LNCaP clone FGC (cell line): ENCODE data around the gene TSPAN5.
"Not testable (repeated sequence)": the region's sequence is repeated elsewhere in the genome, so short reads cannot be mapped to it uniquely, and the experiment has no call there.

Source experiments
- DNase-seq: peaks from one replicate; pipeline ENCODE4 v3.0.0-alpha.2; 2011; ENCODE audit warnings: low read depth
- H3K4me3 ChIP-seq: 2 replicates; pipeline ENCODE4 v1.5.1; 2011; ENCODE audit warnings: mild to moderate bottlenecking, low read depth, low read length, control low read depth
- TF ChIP-seq, protein P1 (sequence below): IDR thresholded peaks from 2 replicates; pipeline ENCODE4 v1.5.1; 2012; ENCODE audit warnings: mild to moderate bottlenecking; ENCODE audit not compliant: control insufficient read depth, insufficient read depth; ENCODE audit errors: extremely low read depth

The TSPAN5 gene

DNA sequence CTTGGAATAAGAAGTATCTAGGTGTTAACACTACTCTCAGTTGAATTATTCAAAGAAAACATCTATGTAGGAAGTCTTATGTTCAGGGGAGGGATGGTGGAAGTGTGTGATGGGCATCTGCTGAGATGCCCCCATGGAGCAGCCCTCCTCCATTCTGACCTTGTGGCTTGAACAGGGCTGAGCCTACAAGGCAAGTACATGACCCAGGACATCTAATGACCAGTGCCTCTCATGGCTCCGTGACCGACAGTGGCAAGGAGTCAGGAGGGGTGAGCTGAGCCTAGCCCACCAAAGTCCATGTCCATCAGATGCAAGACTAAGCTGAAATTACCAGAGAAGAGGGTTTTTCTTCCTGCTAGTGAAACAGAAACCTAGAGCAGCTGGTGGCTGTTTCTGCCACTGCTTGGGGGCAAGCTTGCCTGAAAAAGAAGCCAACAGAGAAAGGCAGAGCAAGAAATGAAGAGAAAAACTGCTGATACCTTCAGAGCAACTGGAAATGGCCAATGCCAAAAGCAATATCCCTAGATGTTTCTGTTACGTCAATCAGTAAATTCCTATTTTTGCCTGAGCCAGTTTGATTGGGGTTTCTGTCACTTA, 113.5 kb downstream of the TSPAN5 start:
- no peak overlapping the region for H3K4me3 ChIP-seq
- DNase-seq, result no peak
- TF ChIP-seq, protein P1, sequence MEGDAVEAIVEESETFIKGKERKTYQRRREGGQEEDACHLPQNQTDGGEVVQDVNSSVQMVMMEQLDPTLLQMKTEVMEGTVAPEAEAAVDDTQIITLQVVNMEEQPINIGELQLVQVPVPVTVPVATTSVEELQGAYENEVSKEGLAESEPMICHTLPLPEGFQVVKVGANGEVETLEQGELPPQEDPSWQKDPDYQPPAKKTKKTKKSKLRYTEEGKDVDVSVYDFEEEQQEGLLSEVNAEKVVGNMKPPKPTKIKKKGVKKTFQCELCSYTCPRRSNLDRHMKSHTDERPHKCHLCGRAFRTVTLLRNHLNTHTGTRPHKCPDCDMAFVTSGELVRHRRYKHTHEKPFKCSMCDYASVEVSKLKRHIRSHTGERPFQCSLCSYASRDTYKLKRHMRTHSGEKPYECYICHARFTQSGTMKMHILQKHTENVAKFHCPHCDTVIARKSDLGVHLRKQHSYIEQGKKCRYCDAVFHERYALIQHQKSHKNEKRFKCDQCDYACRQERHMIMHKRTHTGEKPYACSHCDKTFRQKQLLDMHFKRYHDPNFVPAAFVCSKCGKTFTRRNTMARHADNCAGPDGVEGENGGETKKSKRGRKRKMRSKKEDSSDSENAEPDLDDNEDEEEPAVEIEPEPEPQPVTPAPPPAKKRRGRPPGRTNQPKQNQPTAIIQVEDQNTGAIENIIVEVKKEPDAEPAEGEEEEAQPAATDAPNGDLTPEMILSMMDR, result no peak

DNA sequence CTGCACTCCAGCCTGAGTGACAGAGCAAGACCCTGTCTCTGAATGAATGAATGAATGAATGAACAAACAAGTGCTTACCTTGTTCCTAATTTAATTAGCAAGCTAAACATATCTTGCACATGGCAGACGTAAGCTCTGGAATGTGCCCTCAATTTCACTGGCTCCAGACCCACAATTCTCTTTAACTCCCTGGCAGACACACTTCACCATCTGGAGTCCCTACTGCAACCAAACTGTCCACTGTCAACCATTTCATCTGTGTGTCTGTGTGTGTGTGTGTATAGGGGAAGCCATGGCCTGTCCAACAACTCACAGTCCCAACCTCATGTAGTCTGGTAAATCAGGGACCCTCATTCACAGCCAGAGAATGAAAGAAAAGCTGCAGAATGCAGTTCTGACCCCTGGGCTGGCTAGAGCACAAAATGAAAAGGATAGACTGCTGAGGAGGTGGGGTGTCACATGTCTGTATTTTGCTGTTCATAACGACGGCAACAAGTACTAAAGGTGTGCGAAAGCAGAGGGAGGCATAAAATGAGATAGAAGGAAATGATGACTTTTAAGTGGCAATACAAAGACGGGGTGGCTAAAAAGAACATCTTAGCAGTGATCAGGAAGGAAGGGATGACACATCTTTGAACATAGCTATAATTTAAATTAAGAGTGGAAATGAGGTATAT, 114.1 kb downstream of the TSPAN5 start:
- no peak overlapping the region for H3K4me3 ChIP-seq
- TF ChIP-seq, protein P1, result no peak
- DNase-seq, result no peak

DNA sequence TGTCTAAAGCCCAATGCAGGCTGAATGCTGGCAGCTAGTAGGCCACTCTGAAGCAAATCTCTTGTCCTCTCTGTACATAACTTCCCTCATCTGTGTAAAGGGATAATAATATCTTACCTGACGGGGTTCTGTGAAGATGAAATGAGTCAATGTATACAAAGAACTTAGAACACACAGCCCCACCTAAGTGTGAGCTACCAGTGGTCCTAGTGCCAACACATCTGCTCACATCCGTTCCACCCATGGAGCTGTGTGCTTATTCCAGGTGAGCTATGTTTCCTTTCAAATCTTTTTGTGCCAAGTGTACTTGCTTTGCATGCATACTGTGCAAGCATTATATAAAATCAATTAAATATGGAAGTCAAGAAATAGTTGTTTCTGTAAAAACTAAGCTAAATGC, 116.4 kb downstream of the TSPAN5 start:
- TF ChIP-seq, protein P1, result no peak
- no peak for DNase-seq
- no peak overlapping the region for H3K4me3 ChIP-seq

DNA sequence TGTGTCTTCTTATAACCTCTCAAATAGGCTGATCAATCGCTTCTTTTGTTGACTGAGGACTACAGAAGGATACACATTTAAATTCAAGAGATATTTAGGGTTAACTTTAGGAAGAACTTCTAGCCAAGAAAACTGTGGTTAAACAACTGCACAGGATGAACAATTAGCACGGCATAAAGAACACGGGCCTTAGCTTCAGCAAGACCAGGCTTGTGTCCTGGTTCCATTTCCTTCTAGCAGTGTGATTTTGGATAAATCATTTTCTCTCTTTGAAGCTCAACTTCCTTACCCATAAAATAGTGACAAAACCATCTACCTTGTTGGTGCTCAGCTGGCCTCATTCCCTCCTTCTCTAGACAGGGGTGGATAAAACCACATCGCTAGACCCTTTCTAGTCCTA, 117.6 kb downstream of the TSPAN5 start:
- TF ChIP-seq, protein P1, result no peak
- H3K4me3 ChIP-seq, result no peak overlapping the region
- DNase-seq, result no peak

DNA sequence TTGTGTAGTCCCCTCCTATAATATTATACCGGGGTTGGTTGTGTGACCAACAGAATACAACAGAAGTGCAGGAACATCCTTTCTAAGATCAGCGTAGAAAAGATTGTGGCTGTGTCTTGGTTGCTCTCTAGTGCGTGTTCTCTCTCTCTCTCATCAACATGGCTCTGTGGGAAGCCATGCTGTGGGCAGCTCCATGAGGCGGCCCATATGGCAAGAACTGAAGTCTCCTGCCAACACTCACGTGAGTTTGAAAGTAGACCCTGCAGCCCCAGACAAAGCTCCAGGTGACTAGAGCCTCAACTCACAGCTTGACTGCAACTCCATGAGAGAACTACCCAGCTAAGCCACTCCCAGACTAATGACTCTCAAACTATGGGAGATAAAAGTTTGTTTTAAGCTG, 118.7 kb downstream of the TSPAN5 start:
- no peak for DNase-seq
- TF ChIP-seq, protein P1, result no peak
- no peak overlapping the region for H3K4me3 ChIP-seq

DNA sequence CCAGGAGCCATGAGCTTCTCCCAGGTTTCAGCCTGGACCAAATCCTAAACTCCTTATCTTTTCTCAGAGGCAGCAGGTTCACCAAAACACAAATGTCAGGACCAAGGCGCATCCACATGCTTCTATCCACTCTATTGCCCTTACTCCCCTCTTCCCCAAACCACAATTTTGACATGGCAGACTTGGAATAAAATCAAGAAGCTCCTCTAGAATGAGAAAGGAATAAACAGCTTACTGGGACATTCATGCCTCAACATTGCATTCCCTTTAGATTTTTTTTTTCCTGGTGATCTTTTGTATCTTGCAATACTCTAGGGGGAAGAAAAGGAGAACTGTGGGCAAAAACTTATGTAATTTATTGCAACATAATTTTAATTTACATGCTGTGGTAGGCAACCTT, 119.1 kb downstream of the TSPAN5 start:
- TF ChIP-seq, protein P1, result no peak
- no peak for DNase-seq
- H3K4me3 ChIP-seq, result no peak overlapping the region

DNA sequence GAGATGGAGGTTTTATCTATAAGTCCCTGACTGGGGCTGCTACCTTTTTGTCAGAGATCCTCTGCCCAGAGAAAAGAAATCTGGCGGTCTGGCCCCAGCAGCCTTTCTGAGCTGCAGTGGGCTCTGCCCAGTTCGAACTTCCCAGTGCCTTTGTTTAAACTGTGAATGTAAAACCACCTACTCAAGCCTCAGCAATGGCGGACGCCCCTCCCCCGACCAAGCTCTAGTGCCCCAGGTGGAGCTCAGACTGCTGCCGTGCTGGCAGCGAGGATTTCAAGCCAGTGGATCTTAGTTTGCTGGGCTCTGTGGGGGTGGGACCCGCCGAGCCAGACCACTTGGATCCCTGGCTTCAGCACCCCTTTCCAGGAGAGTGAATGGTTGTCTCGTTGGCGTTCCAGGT, 121.8 kb downstream of the TSPAN5 start:
- no peak for DNase-seq
- TF ChIP-seq, protein P1, result no peak
- no peak overlapping the region for H3K4me3 ChIP-seq

DNA sequence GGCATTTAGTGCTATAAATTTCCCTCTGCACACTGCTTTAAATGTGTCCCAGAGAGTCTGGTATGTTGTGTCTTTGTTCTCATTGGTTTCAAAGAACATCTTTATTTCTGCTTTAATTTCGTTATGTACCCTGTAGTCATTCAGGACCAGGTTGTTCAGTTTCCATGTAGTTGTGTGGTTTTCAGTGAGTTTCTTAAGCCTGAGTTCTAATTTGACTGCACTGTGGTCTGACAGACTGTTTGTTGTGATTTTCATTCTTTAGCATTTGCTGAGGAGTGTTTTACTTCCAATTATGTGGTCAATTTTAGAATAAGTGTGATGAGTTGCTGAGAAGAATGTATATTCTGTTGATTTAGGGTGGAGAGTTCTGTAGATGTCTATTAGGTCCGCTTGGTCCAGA, 124.3 kb downstream of the TSPAN5 start:
- not testable (repeated sequence) for DNase-seq, H3K4me3 ChIP-seq
